K562 (cell line): ENCODE measurements around the gene NPIPB2. TPM values are rescaled to one million over a fixed set of nuclear protein-coding genes. Genes with fewer than 3 reads are reported as not detected.

Source experiments
- ATAC-seq: fragments of 200-7000 bp; cut with Tn5 transposase; 3 replicates; pipeline ENCODE4 v1.9.1; 2020; ENCODE audit warnings: moderate library complexity
- BruUV-seq: library from RNA; stranded (reverse); fragments of 400-500 nt; replicated peaks from 2 replicates; lab custom pipeline; 2021; lab: Mats Ljungman, UMichigan
- CTCF ChIA-PET: fragments of 300-600 bp; formaldehyde crosslinking; extraction: SDS; loops from one replicate; lab custom pipeline; 2021; ENCODE audit warnings: low intra/inter-chr PET ratio; lab: Yijun Ruan, JAX
- POLR2A ChIA-PET: fragments of 300-600, 350-650 bp; sonication (Branson Sonifier 250); formaldehyde crosslinking; extraction: SDS; loops from one replicate; lab custom pipeline; 2021; ENCODE audit warnings: antibody characterized with exemption, inconsistent platforms; lab: Yijun Ruan, JAX
- DNase-seq, 4 experiments: peaks; one replicate each; pipeline versions ENCODE4 v3.0.0 to v3.0.0-alpha.2; 2011 to 2018; ENCODE audit warnings: low spot score in 3 of 4, mixed read lengths in 3 of 4; ENCODE audit errors: extremely low read depth in 1 of 4
- FAIRE-seq: peaks from 2 replicates; lab custom pipeline; 2011; peaks lifted over from hg19 to GRCh38; lab: Jason Lieb, UNC
- H2AFZ ChIP-seq: 2 replicates; pipeline ENCODE4 v1.6.0; 2011; ENCODE audit warnings: low read depth, low read length, control low read depth, inconsistent platforms
- H3K27ac ChIP-seq: fragments of 200-600 bp; 3 replicates; pipeline ENCODE4 v1.8.0; 2011; ENCODE audit warnings: low read depth, mild to moderate bottlenecking, control low read depth, inconsistent platforms, low read length, moderate library complexity, mixed read lengths; ENCODE audit errors: extremely low read depth
- H3K27me3 ChIP-seq, 2 experiments: fragments of 300-600 bp in 1 of 2; 2 replicates in 1 of 2; 3 replicates in 1 of 2; pipeline versions ENCODE4 v1.6.0 to v1.8.0; 2011; ENCODE audit warnings: inconsistent platforms in 2 of 2, low read length in 2 of 2, mild to moderate bottlenecking in 1 of 2, mixed read lengths in 1 of 2, moderate library complexity in 1 of 2; ENCODE audit not compliant: control insufficient read depth in 2 of 2, insufficient read depth in 2 of 2
- H3K36me3 ChIP-seq: fragments of 300-600 bp; 3 replicates; pipeline ENCODE4 v1.8.0; 2011; ENCODE audit warnings: mild to moderate bottlenecking, low read length, inconsistent platforms; ENCODE audit not compliant: control insufficient read depth, insufficient read depth
- H3K4me1 ChIP-seq, 2 experiments: fragments of 200-600 bp in 1 of 2; replicated peaks in 1 of 2; 2 replicates in 1 of 2; 3 replicates in 1 of 2; pipeline versions ENCODE4 v1.5.1 to v1.8.0; 2011; ENCODE audit warnings: inconsistent platforms in 2 of 2, low read length in 2 of 2, mild to moderate bottlenecking in 1 of 2, mixed read lengths in 1 of 2, moderate library complexity in 1 of 2; ENCODE audit not compliant: control insufficient read depth in 2 of 2, insufficient read depth in 2 of 2
- H3K4me2 ChIP-seq: 2 replicates; pipeline ENCODE4 v1.6.1; 2011; ENCODE audit warnings: low read length, control low read depth, inconsistent platforms, mixed read lengths; ENCODE audit not compliant: insufficient read depth
- H3K4me3 ChIP-seq: fragments of 200-600 bp; sonication (generic), shearing (Covaris generic); 2 replicates; pipeline ENCODE4 v1.5.1; 2016; ENCODE audit warnings: control low read depth, inconsistent platforms
- H3K79me2 ChIP-seq: fragments of 200-600 bp; 3 replicates; pipeline ENCODE4 v1.8.0; 2011; ENCODE audit warnings: low read length, inconsistent platforms; ENCODE audit not compliant: control insufficient read depth, insufficient read depth
- H3K9ac ChIP-seq, 2 experiments: 2 replicates each; pipeline versions ENCODE4 v1.6.0 to v1.6.1; 2011; ENCODE audit warnings: low read depth in 2 of 2, low read length in 2 of 2, control low read depth in 1 of 2, inconsistent platforms in 1 of 2, mild to moderate bottlenecking in 1 of 2, mixed read lengths in 1 of 2; ENCODE audit not compliant: insufficient read depth in 1 of 2
- H3K9me1 ChIP-seq: one replicate; pipeline ENCODE4 v1.6.0; 2011; ENCODE audit warnings: inconsistent platforms, mild to moderate bottlenecking, low read length, moderate library complexity; ENCODE audit not compliant: control insufficient read depth, insufficient read depth
- H3K9me3 ChIP-seq: replicated peaks from 2 replicates; pipeline ENCODE4 v1.5.1; 2011; ENCODE audit warnings: low read depth, low read length, inconsistent platforms; ENCODE audit not compliant: control insufficient read depth, insufficient read depth
- H4K20me1 ChIP-seq: replicated peaks from 2 replicates; pipeline ENCODE4 v1.6.1; 2011; ENCODE audit warnings: low read length, inconsistent platforms, mixed read lengths; ENCODE audit not compliant: control insufficient read depth, insufficient read depth
- CHD2 ChIP-seq: IDR thresholded peaks from 2 replicates; pipeline ENCODE4 v1.6.1; 2011; ENCODE audit warnings: low read depth, low read length
- MAZ ChIP-seq, 2 experiments: fragments of 450-650 bp in 1 of 2; sonication (generic) in 1 of 2; formaldehyde crosslinking; IDR thresholded peaks in 1 of 2; conservative IDR thresholded peaks in 1 of 2; 2 replicates each; pipeline versions ENCODE4 v1.4.0 to v1.5.0; 2020; ENCODE audit warnings: mild to moderate bottlenecking in 1 of 2, missing genetic modification reagents in 1 of 2
- MECOM ChIP-seq: fragments of 250-450 bp; sonication (Bioruptor Pico); IDR thresholded peaks from 2 replicates; pipeline ENCODE4 v1.8.0; 2022; ENCODE audit warnings: inconsistent platforms
- NR2C2 ChIP-seq, 2 experiments: fragments of 200-800 bp in 1 of 2; sonication (Bioruptor generic) in 1 of 2; sonication (generic) in 1 of 2; formaldehyde crosslinking in 1 of 2; IDR thresholded peaks; 2 replicates each; pipeline versions ENCODE4 v1.6.1 to v1.8.0; 2016 to 2022; ENCODE audit warnings: mild to moderate bottlenecking in 1 of 2, missing compliant biosample characterization in 1 of 2, missing genetic modification characterization in 1 of 2, missing genetic modification reagents in 1 of 2
- RBM25 ChIP-seq: fragments of 200-400 bp; formaldehyde crosslinking; IDR thresholded peaks from 2 replicates; pipeline ENCODE4 v1.6.1; 2018; ENCODE audit warnings: low read length, low read depth, moderate library complexity; ENCODE audit not compliant: severe bottlenecking
- ZNF121 ChIP-seq: sonication (generic); formaldehyde crosslinking; conservative IDR thresholded peaks from 2 replicates; pipeline ENCODE4 v1.8.0; 2022; ENCODE audit warnings: missing genetic modification reagents
- ZNF282 ChIP-seq: sonication (generic); formaldehyde crosslinking; IDR thresholded peaks from 2 replicates; pipeline ENCODE4 v1.8.1; 2023; ENCODE audit warnings: missing genetic modification reagents
- WGBS: fragments of 100-300 bp; shearing (Covaris generic); methylation state at CpG from one replicate; pipeline ENCODE4 v1.1.6; 2016; ENCODE audit warnings: low coverage, mixed read lengths; ENCODE audit not compliant: insufficient coverage; ENCODE audit errors: missing lambda C conversion rate; 5-methylcytosine and 5-hydroxymethylcytosine counted together
- in situ Hi-C: fragments of 300-500 bp; cut with MboI; formaldehyde crosslinking; loops from 4 replicates; pipeline ENCODE4 v1.15.0; 2018; ENCODE audit warnings: inconsistent platforms, mixed read lengths
- intact Hi-C: fragments of 100-400 bp; cut with micrococcal nuclease; formaldehyde crosslinking; loops from 2 replicates; pipeline ENCODE4 v1.14.2; 2022
- polyA plus RNA-seq, 8 experiments: library from polyadenylated mRNA; depleted of rRNA in 4 of 8; stranded (reverse) in 5 of 8; unstranded in 3 of 8; fragments of >200 nt; fragmentation: Nextera tagmentation in 2 of 8; fragmentation: Illumina TruSeq in 1 of 8; extraction: Ambion mirVana in 2 of 8; extraction: Trizol in 1 of 8; gene quantifications; 2 replicates each; pipeline versions ENCODE4 v1.2.1 to v1.2.3, GENCODE V29; 2011 to 2014; ENCODE audit warnings: inconsistent platforms in 1 of 8, missing spikeins in 1 of 8
- total RNA-seq, 7 experiments: library from RNA; depleted of rRNA in 6 of 7; stranded (reverse); fragments of >200 nt in 6 of 7; fragmentation: Illumina TruSeq in 2 of 7; extraction: Trizol in 2 of 7; gene quantifications; 2 replicates each; pipeline versions ENCODE4 v1.2.1 to v1.2.3, GENCODE V29; 2011 to 2021; ENCODE audit warnings: low replicate concordance in 1 of 7
- TF ChIP-seq, protein P1 (sequence below): fragments of 450-650 bp; IDR thresholded peaks from 2 replicates; pipeline ENCODE4 v1.6.1; 2016; ENCODE audit warnings: mild to moderate bottlenecking
- TF ChIP-seq, protein P2 (sequence below), 2 experiments: fragments of 450-650 bp in 1 of 2; sonication (generic) in 1 of 2; formaldehyde crosslinking in 1 of 2; IDR thresholded peaks in 1 of 2; conservative IDR thresholded peaks in 1 of 2; 2 replicates each; pipeline versions ENCODE4 v1.6.1 to v1.8.1; 2016 to 2023; ENCODE audit warnings: mild to moderate bottlenecking in 2 of 2, moderate library complexity in 2 of 2, inconsistent platforms in 1 of 2, missing genetic modification reagents in 1 of 2

The NPIPB2 gene
- total and polyA plus RNA-seq, 9 of the 15 experiments (the other 6 are each of a cell fraction or from before 2014, with no cell fraction given) = 0.21 to 2.9 (median 1.6) TPM; not detected in 1

DNA sequence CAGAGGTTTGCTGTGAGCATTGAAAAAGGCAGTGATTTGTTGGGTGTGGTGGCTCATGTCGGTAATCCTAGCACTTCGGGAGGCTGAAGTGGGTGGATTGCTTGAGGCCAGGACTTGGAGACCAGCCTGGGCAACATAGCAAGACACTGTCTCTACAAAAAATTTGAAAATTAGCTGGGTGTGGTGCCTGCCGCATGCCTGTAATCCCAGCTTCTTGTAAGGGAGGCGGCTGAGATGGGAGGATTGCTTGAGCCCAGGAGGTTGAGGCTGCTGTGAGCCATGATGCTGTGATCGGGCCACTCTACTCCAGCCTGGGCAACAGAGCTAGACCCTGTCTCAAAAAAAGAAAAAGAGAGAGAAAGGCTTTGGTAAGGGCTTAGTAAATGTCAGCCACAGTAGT lies 7.0 kb upstream of the NPIPB2 start:
- no TSS peak for BruUV-seq
- POLR2A ChIA-PET = interaction anchor here (0.8 to 1.3 kb wide), 3 partner anchors 9 to 694 kb away, joined by 3 to 6 read pairs (median 5); no protein-coding TSS in a partner anchor
- Histone ChIP-seq H4K20me1 (no peaks in the 10 kb centered on the region), H2AFZ (no peak overlapping the region), H3K27ac (no peak overlapping the region), H3K9ac (no peak overlapping the region), H3K4me1 (no peaks in the 10 kb centered on the region; a peak in 3 of 5 replicates), H3K9me1 (no peaks in the 10 kb centered on the region), H3K9me3 (no peaks in the 10 kb centered on the region), H3K27me3 (peaks cover 4 to 8% of the 10 kb centered on the region in 2 experiments; a peak in 3 of 5 replicates), H3K4me3 (no peak overlapping the region), H3K79me2 (no peaks in the 10 kb centered on the region), H3K4me2 (no peak overlapping the region), H3K36me3 (no peaks in the 10 kb centered on the region)
- DNase-seq (no peak), FAIRE-seq (no peak), ATAC-seq (no peak)
- CTCF ChIA-PET = interaction anchor here (0.6 to 2.1 kb wide), 4 partner anchors 74 to 146 kb away, joined by 3 to 34 read pairs (median 4); no protein-coding TSS in a partner anchor
- in situ Hi-C loops = no loop called here
- TF ChIP-seq RBM25 = peak; percentile 10
- TF ChIP-seq ZNF121 (CRISPR knock-in tag) = peak; percentile 70; the same call in 1 of the 2 replicates
- no peak for TF ChIP-seq MECOM
- 10% methylated on average over 5 of the region's 5 CpGs for WGBS
- intact Hi-C loops = loop anchor here (1.0 kb wide), 1 partner anchor 119 kb away; no protein-coding TSS in a partner anchor

DNA sequence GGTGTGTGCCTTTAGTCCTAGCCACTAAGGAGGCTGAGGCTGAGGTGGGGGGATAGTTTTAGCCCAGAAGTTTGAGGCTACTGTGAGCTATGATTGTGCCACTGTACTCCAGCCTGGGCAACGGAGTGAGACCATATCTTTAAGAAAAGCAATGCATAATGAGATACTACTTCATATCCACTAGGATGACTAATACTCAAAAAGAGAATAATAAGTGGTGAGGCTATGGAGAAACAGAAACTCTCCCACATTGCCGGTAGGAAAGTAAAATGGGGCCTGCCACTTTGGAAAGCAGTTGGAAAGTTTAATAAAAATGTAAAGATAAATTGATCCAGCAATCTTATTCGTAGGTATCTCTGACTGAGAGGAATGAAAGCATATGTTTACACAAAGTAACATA lies 4.6 kb upstream of the NPIPB2 start:
- H3K9ac ChIP-seq = no peak overlapping the region
- H3K4me1 ChIP-seq = no peaks in the 10 kb centered on the region; a peak in 3 of 5 replicates
- ChIA-PET CTCF (no interaction called here), POLR2A (no interaction called here)
- H2AFZ ChIP-seq = no peak overlapping the region
- peaks cover 4 to 8% of the 10 kb centered on the region in 2 experiments; a peak in 3 of 5 replicates for H3K27me3 ChIP-seq
- in situ Hi-C loops = no loop called here
- H3K27ac ChIP-seq = no peak overlapping the region
- H3K4me2 ChIP-seq = no peak overlapping the region
- 18% methylated on average over 3 of the region's 3 CpGs for WGBS
- no peak for ATAC-seq
- DNase-seq = no peak
- BruUV-seq = no TSS peak
- no peak for FAIRE-seq
- H3K79me2 ChIP-seq = no peaks in the 10 kb centered on the region
- TF ChIP-seq CHD2 (no peak), NR2C2 (CRISPR knock-in tag; IDR thresholded peaks at IDR 0.05) (no peak), NR2C2 (tag; IDR thresholded peaks at IDR 0.05) (no peak), ZNF282 (CRISPR knock-in tag) (no peak), MAZ (CRISPR knock-in tag; conservative IDR thresholded peaks at IDR 0.05 in 1 of 2, IDR thresholded peaks at IDR 0.05 in 1 of 2) (no peak)
- TF ChIP-seq, protein P1, sequence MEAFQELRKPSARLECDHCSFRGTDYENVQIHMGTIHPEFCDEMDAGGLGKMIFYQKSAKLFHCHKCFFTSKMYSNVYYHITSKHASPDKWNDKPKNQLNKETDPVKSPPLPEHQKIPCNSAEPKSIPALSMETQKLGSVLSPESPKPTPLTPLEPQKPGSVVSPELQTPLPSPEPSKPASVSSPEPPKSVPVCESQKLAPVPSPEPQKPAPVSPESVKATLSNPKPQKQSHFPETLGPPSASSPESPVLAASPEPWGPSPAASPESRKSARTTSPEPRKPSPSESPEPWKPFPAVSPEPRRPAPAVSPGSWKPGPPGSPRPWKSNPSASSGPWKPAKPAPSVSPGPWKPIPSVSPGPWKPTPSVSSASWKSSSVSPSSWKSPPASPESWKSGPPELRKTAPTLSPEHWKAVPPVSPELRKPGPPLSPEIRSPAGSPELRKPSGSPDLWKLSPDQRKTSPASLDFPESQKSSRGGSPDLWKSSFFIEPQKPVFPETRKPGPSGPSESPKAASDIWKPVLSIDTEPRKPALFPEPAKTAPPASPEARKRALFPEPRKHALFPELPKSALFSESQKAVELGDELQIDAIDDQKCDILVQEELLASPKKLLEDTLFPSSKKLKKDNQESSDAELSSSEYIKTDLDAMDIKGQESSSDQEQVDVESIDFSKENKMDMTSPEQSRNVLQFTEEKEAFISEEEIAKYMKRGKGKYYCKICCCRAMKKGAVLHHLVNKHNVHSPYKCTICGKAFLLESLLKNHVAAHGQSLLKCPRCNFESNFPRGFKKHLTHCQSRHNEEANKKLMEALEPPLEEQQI = no peak
- TF ChIP-seq, protein P2, sequence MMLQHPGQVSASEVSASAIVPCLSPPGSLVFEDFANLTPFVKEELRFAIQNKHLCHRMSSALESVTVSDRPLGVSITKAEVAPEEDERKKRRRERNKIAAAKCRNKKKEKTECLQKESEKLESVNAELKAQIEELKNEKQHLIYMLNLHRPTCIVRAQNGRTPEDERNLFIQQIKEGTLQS (IDR thresholded peaks at IDR 0.05) = no peak
- TF ChIP-seq, protein P2 (CRISPR knock-in tag; conservative IDR thresholded peaks at IDR 0.05) = no peak
- intact Hi-C loops = no loop called here
- H3K36me3 ChIP-seq = no peaks in the 10 kb centered on the region
- no peaks in the 10 kb centered on the region for H4K20me1 ChIP-seq
- H3K4me3 ChIP-seq = no peak overlapping the region
- H3K9me1 ChIP-seq = no peaks in the 10 kb centered on the region
- H3K9me3 ChIP-seq = no peaks in the 10 kb centered on the region
